ENCODE results near the gene HAPSTR1. TPM values are rescaled to one million over a fixed set of nuclear protein-coding genes. Genes with fewer than 3 reads are reported as not detected.

The HAPSTR1 gene
- total and polyA plus RNA-seq, 2 of the 4 experiments (the other 2 are of a cell fraction) = 22.2 to 56.5 TPM

DNA sequence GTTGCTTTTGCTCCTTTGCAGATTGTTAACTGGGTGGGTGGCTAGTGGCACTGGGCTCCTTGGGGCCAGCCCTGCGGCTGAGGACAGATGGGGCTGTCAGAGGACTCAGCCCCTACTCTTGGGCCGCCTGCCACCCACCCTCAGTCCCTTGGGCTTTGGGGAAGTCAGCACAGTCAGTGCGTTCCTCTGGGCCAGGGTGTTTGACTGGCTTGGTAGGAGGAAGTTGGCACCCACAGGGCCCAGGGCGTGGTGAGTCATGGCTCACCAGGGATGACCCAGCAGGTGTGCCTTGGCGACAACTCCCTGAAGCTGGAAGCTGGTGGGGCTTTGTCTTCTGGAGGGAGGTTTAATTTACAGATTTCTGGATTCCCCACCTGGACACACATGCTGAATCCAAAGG is 32.4 kb downstream of the HAPSTR1 start:
- POLR2A ChIA-PET (ENCODE audit: unreplicated experiment) = no interaction called here
- dilution Hi-C loops (cut with HindIII; ENCODE audit: low sequenced_read_pairs, unreplicated experiment) = no loop called here

More for the DNA sequence above, 32.4 kb downstream of the HAPSTR1 start:
- H3K9me1 ChIP-seq (ENCODE audit: insufficient read depth, low read length) = peaks cover 34% of the 10 kb centered on the region
- TF ChIP-seq RAD21 (IDR thresholded peaks at IDR 0.05; ENCODE audit: low read length) (no peak), MAZ (IDR thresholded peaks at IDR 0.05; ENCODE audit: borderline replicate concordance, low read depth, low read length) (no peak), NFE2L2 (IDR thresholded peaks at IDR 0.05; ENCODE audit: low read depth, low read length) (no peak)
- H3K14ac ChIP-seq (replicated peaks; ENCODE audit: low read depth, low read length) = no peak overlapping the region
- H4K8ac ChIP-seq (ENCODE audit: low read depth in 2 of 2, low read length in 2 of 2) = no peak overlapping the region
- H2BK20ac ChIP-seq (ENCODE audit: low read depth, low read length) = no peak overlapping the region
- peak overlapping the region; percentile 7 for H2AK9ac ChIP-seq (replicated peaks; ENCODE audit: low read depth, low read length, poor library complexity)
- H3K36me3 ChIP-seq (ENCODE audit: control insufficient read depth, insufficient read depth, low read length) = peaks cover 28% of the 10 kb centered on the region
- H4K91ac ChIP-seq (ENCODE audit: insufficient read depth, low read depth, low read length) = no peak overlapping the region
- no CpG with 5 or more reads among the region's 5 CpGs for WGBS, 2 experiments (ENCODE audit: extremely low coverage in 2 of 2, insufficient read length in 1 of 2)
- no peak overlapping the region for H2AFZ ChIP-seq (replicated peaks; ENCODE audit: low read length, poor library complexity)
- H3K4me3 ChIP-seq (ENCODE audit: insufficient read depth, low read depth, low read length) = no peak overlapping the region
- no peak for ATAC-seq (ENCODE audit: low read depth)
- no peak overlapping the region for H2AK5ac ChIP-seq (ENCODE audit: low read depth, low read length)
- H2BK120ac ChIP-seq (ENCODE audit: low read depth, low read length) = no peak overlapping the region
- H3K4me1 ChIP-seq (ENCODE audit: control insufficient read depth, insufficient read depth, low read length) = peaks cover 21% of the 10 kb centered on the region
- H4K5ac ChIP-seq (ENCODE audit: low read depth, low read length) = no peak overlapping the region
- no peak overlapping the region for H2BK15ac ChIP-seq (ENCODE audit: low read depth, low read length)
- H3K56ac ChIP-seq (ENCODE audit: extremely low read depth, insufficient read depth, low read length) = no peak overlapping the region
- H3K4ac ChIP-seq (ENCODE audit: low read depth, low read length) = no peak overlapping the region
- H3K27me3 ChIP-seq (ENCODE audit: control insufficient read depth, insufficient read depth, low read length) = no peaks in the 10 kb centered on the region
- intact Hi-C loops (cut with micrococcal nuclease) (no loop called here), in situ Hi-C loops (cut with MboI; ENCODE audit: low sequenced_read_pairs) (loop anchor here (25.0 kb wide), 1 partner anchor 1813 kb away; the partner anchor contains the start of genes CLEC16A and DEXI)
- no peak overlapping the region for H3K23ac ChIP-seq (ENCODE audit: low read depth, low read length)
- H3K79me1 ChIP-seq (ENCODE audit: low read depth in 1 of 2, low read length in 2 of 2) = peaks cover 43 to 91% of the 10 kb centered on the region in 2 experiments; a peak in 3 of 4 replicates
- H3K9me3 ChIP-seq (ENCODE audit: control insufficient read depth, insufficient read depth, low read length) = no peaks in the 10 kb centered on the region
- no peak overlapping the region for H3K18ac ChIP-seq (ENCODE audit: low read depth, low read length)
- no peak overlapping the region for H3K4me2 ChIP-seq (ENCODE audit: low read depth, low read length)
- DNase-seq = no peak
- CTCF ChIA-PET = no interaction called here
- no peak overlapping the region for H3K27ac ChIP-seq (ENCODE audit: insufficient read depth, low read length)
- no peak overlapping the region for H2BK5ac ChIP-seq (ENCODE audit: low read depth, low read length, poor library complexity, severe bottlenecking)
- peaks cover 74% of the 10 kb centered on the region for H4K20me1 ChIP-seq (ENCODE audit: insufficient read depth, low read length)
- no TSS peak for BruUV-seq (replicated peaks)
- no peak overlapping the region for H3K9ac ChIP-seq (ENCODE audit: low read depth, low read length)

Measured in IMR-90 (cell line).